ENCODE results near the gene MSRB3. TPM values are rescaled to one million over a fixed set of nuclear protein-coding genes. Genes with fewer than 3 reads are reported as not detected.

Gene MSRB3
- polyA plus RNA-seq, 1 of the 3 experiments (the other 2 are of a cell fraction): 24.3 TPM

DNA sequence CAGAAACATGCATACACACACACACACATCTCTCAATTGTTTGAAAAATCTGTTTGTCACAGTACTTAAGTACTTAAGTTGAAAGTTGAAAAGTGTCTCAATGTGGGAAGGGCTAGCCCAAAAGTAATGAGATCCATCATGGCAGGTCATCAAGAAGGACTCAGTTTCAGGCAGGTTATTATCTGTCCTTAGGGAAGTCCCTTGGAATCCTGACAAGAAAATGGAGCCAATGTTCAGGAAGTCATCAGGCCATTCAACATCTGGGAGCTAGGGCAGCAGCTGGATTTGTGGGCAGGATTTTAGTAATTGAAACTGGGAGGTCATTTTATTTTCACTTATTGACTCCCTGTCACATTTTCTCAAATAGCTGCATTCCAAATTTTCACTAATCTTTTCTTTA is 56.0 kb downstream of the MSRB3 start:
- Histone ChIP-seq H3K4me2 (no peak overlapping the region), H3K27me3 (ENCODE audit: insufficient read depth) (no peaks in the 10 kb centered on the region), H3F3A (replicated peaks; ENCODE audit: insufficient read depth) (peaks cover 15% of the 10 kb centered on the region), H3K9me3 (no peaks in the 10 kb centered on the region), H3K27ac (ENCODE audit: low read depth in 2 of 2, low read length in 1 of 2) (peak overlapping the region; percentile 49 to 74; a peak in 2 of 4 replicates), H3K4me1 (ENCODE audit: control insufficient read depth in 1 of 2, insufficient read depth in 2 of 2, low read depth in 1 of 2, low read length in 1 of 2) (peaks cover 0 to 34% of the 10 kb centered on the region in 2 experiments), H3K9ac (no peak overlapping the region), H4K20me1 (ENCODE audit: insufficient read depth) (no peaks in the 10 kb centered on the region), H3K79me2 (ENCODE audit: insufficient read depth) (no peaks in the 10 kb centered on the region), H3K9me2 (no peaks in the 10 kb centered on the region), H3K36me3 (replicated peaks in 1 of 2; ENCODE audit: control insufficient read depth in 1 of 2, insufficient read depth in 2 of 2, low read length in 1 of 2) (peaks cover 0 to 57% of the 10 kb centered on the region in 2 experiments), H3K4me3 (ENCODE audit: low read depth in 2 of 2, low read length in 1 of 2) (no peak overlapping the region), H2AFZ (ENCODE audit: low read depth) (no peak overlapping the region)
- TF ChIP-seq, protein P1, sequence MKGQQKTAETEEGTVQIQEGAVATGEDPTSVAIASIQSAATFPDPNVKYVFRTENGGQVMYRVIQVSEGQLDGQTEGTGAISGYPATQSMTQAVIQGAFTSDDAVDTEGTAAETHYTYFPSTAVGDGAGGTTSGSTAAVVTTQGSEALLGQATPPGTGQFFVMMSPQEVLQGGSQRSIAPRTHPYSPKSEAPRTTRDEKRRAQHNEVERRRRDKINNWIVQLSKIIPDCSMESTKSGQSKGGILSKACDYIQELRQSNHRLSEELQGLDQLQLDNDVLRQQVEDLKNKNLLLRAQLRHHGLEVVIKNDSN (IDR thresholded peaks at IDR 0.05; ENCODE audit: borderline replicate concordance, low read depth): no peak
- TF ChIP-seq, protein P2, sequence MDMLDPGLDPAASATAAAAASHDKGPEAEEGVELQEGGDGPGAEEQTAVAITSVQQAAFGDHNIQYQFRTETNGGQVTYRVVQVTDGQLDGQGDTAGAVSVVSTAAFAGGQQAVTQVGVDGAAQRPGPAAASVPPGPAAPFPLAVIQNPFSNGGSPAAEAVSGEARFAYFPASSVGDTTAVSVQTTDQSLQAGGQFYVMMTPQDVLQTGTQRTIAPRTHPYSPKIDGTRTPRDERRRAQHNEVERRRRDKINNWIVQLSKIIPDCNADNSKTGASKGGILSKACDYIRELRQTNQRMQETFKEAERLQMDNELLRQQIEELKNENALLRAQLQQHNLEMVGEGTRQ (IDR thresholded peaks at IDR 0.05; ENCODE audit: borderline replicate concordance, low read depth, low read length): no peak
- POLR2A ChIA-PET: no interaction called here
- DNase-seq: no peak
- CTCF ChIA-PET: no interaction called here

DNA sequence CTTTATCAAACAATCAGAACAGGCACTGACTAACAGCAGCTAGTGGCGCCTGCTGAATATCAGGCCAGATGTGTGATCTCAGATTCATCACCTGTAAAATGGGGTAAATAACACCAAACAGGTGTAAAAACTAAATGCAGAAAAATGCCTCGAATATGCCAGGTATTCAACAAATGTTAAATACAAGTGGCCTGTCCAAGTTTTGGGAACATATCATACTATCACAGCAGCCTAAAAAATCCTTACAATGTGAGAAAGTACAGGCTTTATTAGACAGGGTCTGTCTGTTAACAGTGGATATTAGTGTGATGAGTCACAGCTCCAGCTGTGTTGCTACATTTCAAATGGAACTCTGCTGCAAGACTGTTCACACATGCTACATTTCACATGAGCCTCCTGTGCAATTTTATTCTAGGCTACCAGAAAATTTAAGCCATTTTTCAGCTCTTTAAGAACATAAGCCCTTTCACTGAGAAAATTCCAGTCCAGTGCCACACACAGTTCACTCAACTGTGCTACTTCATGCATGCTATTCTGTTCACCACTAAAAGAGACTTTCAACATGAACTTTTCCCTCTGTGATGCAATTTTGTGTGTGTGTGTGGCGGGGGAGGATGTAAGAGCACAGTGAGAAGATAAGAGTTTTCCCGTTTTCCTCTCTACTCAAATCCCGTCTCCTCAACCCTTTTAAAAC is 56.7 kb downstream of the MSRB3 start:
- DNase-seq: peak; percentile 4
- ChIA-PET POLR2A (no interaction called here), CTCF (no interaction called here)
- Histone ChIP-seq H3K27me3 (ENCODE audit: insufficient read depth) (no peaks in the 10 kb centered on the region), H3K9me3 (no peaks in the 10 kb centered on the region), H3K36me3 (replicated peaks in 1 of 2; ENCODE audit: control insufficient read depth in 1 of 2, insufficient read depth in 2 of 2, low read length in 1 of 2) (peaks cover 0 to 56% of the 10 kb centered on the region in 2 experiments), H3K79me2 (ENCODE audit: insufficient read depth) (no peaks in the 10 kb centered on the region), H3K9ac (no peak overlapping the region), H3K4me1 (ENCODE audit: control insufficient read depth in 1 of 2, insufficient read depth in 2 of 2, low read depth in 1 of 2, low read length in 1 of 2) (peaks cover 0 to 28% of the 10 kb centered on the region in 2 experiments; a peak in 3 of 4 replicates), H4K20me1 (ENCODE audit: insufficient read depth) (no peaks in the 10 kb centered on the region), H3K4me2 (peak overlapping the region; percentile 23), H3K27ac (ENCODE audit: low read depth in 2 of 2, low read length in 1 of 2) (peak overlapping the region; percentile 49 to 74; a peak in 3 of 4 replicates), H2AFZ (ENCODE audit: low read depth) (no peak overlapping the region), H3F3A (replicated peaks; ENCODE audit: insufficient read depth) (peaks cover 18% of the 10 kb centered on the region), H3K9me2 (no peaks in the 10 kb centered on the region), H3K4me3 (ENCODE audit: low read depth in 2 of 2, low read length in 1 of 2) (no peak overlapping the region)
- 37% methylated on average over 5 of the region's 5 CpGs for WGBS (ENCODE audit: low lambda C conversion rate)
- TF ChIP-seq, protein P3, sequence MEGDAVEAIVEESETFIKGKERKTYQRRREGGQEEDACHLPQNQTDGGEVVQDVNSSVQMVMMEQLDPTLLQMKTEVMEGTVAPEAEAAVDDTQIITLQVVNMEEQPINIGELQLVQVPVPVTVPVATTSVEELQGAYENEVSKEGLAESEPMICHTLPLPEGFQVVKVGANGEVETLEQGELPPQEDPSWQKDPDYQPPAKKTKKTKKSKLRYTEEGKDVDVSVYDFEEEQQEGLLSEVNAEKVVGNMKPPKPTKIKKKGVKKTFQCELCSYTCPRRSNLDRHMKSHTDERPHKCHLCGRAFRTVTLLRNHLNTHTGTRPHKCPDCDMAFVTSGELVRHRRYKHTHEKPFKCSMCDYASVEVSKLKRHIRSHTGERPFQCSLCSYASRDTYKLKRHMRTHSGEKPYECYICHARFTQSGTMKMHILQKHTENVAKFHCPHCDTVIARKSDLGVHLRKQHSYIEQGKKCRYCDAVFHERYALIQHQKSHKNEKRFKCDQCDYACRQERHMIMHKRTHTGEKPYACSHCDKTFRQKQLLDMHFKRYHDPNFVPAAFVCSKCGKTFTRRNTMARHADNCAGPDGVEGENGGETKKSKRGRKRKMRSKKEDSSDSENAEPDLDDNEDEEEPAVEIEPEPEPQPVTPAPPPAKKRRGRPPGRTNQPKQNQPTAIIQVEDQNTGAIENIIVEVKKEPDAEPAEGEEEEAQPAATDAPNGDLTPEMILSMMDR (IDR thresholded peaks at IDR 0.05): no peak
- no peak for TF ChIP-seq MXI1 (IDR thresholded peaks at IDR 0.05; ENCODE audit: low read depth, low read length)
- TF ChIP-seq EZH2phosphoT487 (IDR thresholded peaks at IDR 0.05; ENCODE audit: borderline replicate concordance, low read depth): no peak
- TF ChIP-seq EP300 (IDR thresholded peaks at IDR 0.05; ENCODE audit: borderline replicate concordance in 1 of 2, low read depth in 1 of 2, low read length in 1 of 2): peak in 1 of 2 experiments; percentile 38; a peak in 1 of 4 replicates
- TF ChIP-seq, protein P1 (IDR thresholded peaks at IDR 0.05; ENCODE audit: borderline replicate concordance, low read depth): no peak
- TF ChIP-seq, protein P4, sequence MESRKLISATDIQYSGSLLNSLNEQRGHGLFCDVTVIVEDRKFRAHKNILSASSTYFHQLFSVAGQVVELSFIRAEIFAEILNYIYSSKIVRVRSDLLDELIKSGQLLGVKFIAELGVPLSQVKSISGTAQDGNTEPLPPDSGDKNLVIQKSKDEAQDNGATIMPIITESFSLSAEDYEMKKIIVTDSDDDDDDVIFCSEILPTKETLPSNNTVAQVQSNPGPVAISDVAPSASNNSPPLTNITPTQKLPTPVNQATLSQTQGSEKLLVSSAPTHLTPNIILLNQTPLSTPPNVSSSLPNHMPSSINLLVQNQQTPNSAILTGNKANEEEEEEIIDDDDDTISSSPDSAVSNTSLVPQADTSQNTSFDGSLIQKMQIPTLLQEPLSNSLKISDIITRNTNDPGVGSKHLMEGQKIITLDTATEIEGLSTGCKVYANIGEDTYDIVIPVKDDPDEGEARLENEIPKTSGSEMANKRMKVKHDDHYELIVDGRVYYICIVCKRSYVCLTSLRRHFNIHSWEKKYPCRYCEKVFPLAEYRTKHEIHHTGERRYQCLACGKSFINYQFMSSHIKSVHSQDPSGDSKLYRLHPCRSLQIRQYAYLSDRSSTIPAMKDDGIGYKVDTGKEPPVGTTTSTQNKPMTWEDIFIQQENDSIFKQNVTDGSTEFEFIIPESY (IDR thresholded peaks at IDR 0.05; ENCODE audit: borderline replicate concordance, low read depth): no peak
- no peak for TF ChIP-seq GATA2 (CRISPR knock-in tag; IDR thresholded peaks at IDR 0.05)
- no peak for TF ChIP-seq SIN3A (IDR thresholded peaks at IDR 0.05; ENCODE audit: borderline replicate concordance, low read depth, low read length)
- no peak for TF ChIP-seq YY1 (IDR thresholded peaks at IDR 0.05; ENCODE audit: low read depth)
- no peak; the same call in 1 of the 2 replicates for TF ChIP-seq NFIC (IDR thresholded peaks at IDR 0.05; ENCODE audit: borderline replicate concordance)
- TF ChIP-seq, protein P5, sequence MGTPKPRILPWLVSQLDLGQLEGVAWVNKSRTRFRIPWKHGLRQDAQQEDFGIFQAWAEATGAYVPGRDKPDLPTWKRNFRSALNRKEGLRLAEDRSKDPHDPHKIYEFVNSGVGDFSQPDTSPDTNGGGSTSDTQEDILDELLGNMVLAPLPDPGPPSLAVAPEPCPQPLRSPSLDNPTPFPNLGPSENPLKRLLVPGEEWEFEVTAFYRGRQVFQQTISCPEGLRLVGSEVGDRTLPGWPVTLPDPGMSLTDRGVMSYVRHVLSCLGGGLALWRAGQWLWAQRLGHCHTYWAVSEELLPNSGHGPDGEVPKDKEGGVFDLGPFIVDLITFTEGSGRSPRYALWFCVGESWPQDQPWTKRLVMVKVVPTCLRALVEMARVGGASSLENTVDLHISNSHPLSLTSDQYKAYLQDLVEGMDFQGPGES (IDR thresholded peaks at IDR 0.05; ENCODE audit: low read depth, low read length): no peak
- no peak for TF ChIP-seq MEF2A (IDR thresholded peaks at IDR 0.05; ENCODE audit: borderline replicate concordance, low read depth)
- no peak for TF ChIP-seq TAF1 (IDR thresholded peaks at IDR 0.05; ENCODE audit: borderline replicate concordance, low read depth, low read length)
- TF ChIP-seq, protein P6, sequence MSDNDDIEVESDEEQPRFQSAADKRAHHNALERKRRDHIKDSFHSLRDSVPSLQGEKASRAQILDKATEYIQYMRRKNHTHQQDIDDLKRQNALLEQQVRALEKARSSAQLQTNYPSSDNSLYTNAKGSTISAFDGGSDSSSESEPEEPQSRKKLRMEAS (IDR thresholded peaks at IDR 0.05; ENCODE audit: low read depth): 0 out of 2 replicates have a peak, but pooled peaks have one; percentile 32
- no peak for TF ChIP-seq RXRA (IDR thresholded peaks at IDR 0.05; ENCODE audit: borderline replicate concordance, low read depth)
- TF ChIP-seq FOXJ3 (CRISPR knock-in tag; IDR thresholded peaks at IDR 0.05): no peak
